MM.1S (cell line): ENCODE data around the gene ZC3H7B.

Experiments
- DNase-seq: peaks from one replicate; pipeline ENCODE4 v3.0.0-alpha.2; 2015
- H2AFZ ChIP-seq: fragments of 300-600 bp; sonication (generic); 2 replicates; pipeline ENCODE4 v1.6.0; 2016; ENCODE audit warnings: antibody characterized with exemption, low read length
- H3F3A ChIP-seq: fragments of 300-600 bp; sonication (generic); 2 replicates; pipeline ENCODE4 v1.6.1; 2016; ENCODE audit warnings: mild to moderate bottlenecking, antibody characterized with exemption, low read length, moderate library complexity, mixed read lengths; ENCODE audit not compliant: insufficient read depth
- H3K27ac ChIP-seq: fragments of 300-600 bp; sonication (generic); 2 replicates; pipeline ENCODE4 v1.5.1; 2016; ENCODE audit warnings: mild to moderate bottlenecking, low read length
- H3K27me3 ChIP-seq: fragments of 300-600 bp; sonication (generic); replicated peaks from 2 replicates; pipeline ENCODE4 v1.6.0; 2016; ENCODE audit warnings: low read length; ENCODE audit not compliant: insufficient read depth
- H3K36me3 ChIP-seq: fragments of 300-600 bp; sonication (generic); replicated peaks from 2 replicates; pipeline ENCODE4 v1.6.1; 2016; ENCODE audit warnings: mild to moderate bottlenecking, low read length, mixed read lengths; ENCODE audit not compliant: insufficient read depth
- H3K4me1 ChIP-seq: fragments of 300-600 bp; sonication (generic); 2 replicates; pipeline ENCODE4 v1.6.1; 2016; ENCODE audit warnings: low read length, mixed read lengths
- H3K4me2 ChIP-seq: fragments of 300-600 bp; sonication (generic); 2 replicates; pipeline ENCODE4 v1.6.0; 2016; ENCODE audit warnings: low read depth, low read length
- H3K4me3 ChIP-seq: fragments of 300-600 bp; sonication (generic); 2 replicates; pipeline ENCODE4 v1.5.1; 2016; ENCODE audit warnings: low read length, mixed read lengths
- H3K79me2 ChIP-seq: fragments of 300-600 bp; sonication (generic); 2 replicates; pipeline ENCODE4 v1.6.1; 2016; ENCODE audit warnings: mixed run types, low read length, mixed read lengths
- H3K9ac ChIP-seq: fragments of 300-600 bp; sonication (generic); 2 replicates; pipeline ENCODE4 v1.6.1; 2016; ENCODE audit warnings: low read length, mixed read lengths
- H3K9me2 ChIP-seq: fragments of 300-600 bp; sonication (generic); replicated peaks from 2 replicates; pipeline ENCODE4 v1.6.1; 2016; ENCODE audit warnings: mild to moderate bottlenecking, low read length, mixed read lengths; ENCODE audit not compliant: insufficient read depth
- H3K9me3 ChIP-seq: fragments of 300-600 bp; sonication (generic); replicated peaks from 2 replicates; pipeline ENCODE4 v1.6.1; 2016; ENCODE audit warnings: mild to moderate bottlenecking, low read length, mixed read lengths; ENCODE audit not compliant: insufficient read depth
- H4K20me1 ChIP-seq: fragments of 300-600 bp; sonication (generic); 2 replicates; pipeline ENCODE4 v1.6.1; 2016; ENCODE audit warnings: mild to moderate bottlenecking, low read length, moderate library complexity, mixed read lengths; ENCODE audit not compliant: insufficient read depth
- CTCF ChIP-seq: fragments of 300-600 bp; sonication (generic); IDR thresholded peaks from 2 replicates; pipeline ENCODE4 v1.5.1; 2016; ENCODE audit warnings: antibody characterized with exemption, low read length, mixed read lengths
- EZH2 ChIP-seq: fragments of 300-600 bp; sonication (generic); optimal IDR thresholded peaks from 2 replicates; pipeline ENCODE3; 2017; ENCODE audit warnings: low read depth, mild to moderate bottlenecking, antibody characterized with exemption, low read length, mixed read lengths
- EZH2phosphoT487 ChIP-seq: fragments of 300-600 bp; sonication (generic); IDR thresholded peaks from 2 replicates; pipeline ENCODE4 v1.6.1; 2018; ENCODE audit warnings: antibody characterized with exemption, low read length

ZC3H7B gene

GRCh38 chr22:41403532-41404318 is 102.4 kb downstream of the ZC3H7B start:
- TF ChIP-seq CTCF (peak; percentile 97), EZH2 (no peak), EZH2phosphoT487 (no peak)
- Histone ChIP-seq H3K4me3 (0 out of 2 replicates have a peak overlapping the region, but pooled peaks have one; percentile 23), H3K4me1 (0 out of 2 replicates have a peak, but pooled peaks cover 2% of the 10 kb centered on the region), H3K9me2 (no peaks in the 10 kb centered on the region), H3K36me3 (no peaks in the 10 kb centered on the region), H3F3A (no peaks in the 10 kb centered on the region), H4K20me1 (no peaks in the 10 kb centered on the region), H3K79me2 (no peaks in the 10 kb centered on the region), H3K9ac (no peak overlapping the region), H3K27ac (no peak overlapping the region), H3K27me3 (no peaks in the 10 kb centered on the region), H3K4me2 (peak overlapping the region; percentile 67; the same call in 1 of the 2 replicates), H2AFZ (peak overlapping the region; percentile 69), H3K9me3 (no peaks in the 10 kb centered on the region)
- DNase-seq, result peak; percentile 93

- no peaks in the 10 kb centered on the region for H3K9me2 ChIP-seq
- H3K27me3 ChIP-seq, result no peaks in the 10 kb centered on the region
- H3K4me3 ChIP-seq, result no peak overlapping the region
- H3K79me2 ChIP-seq, result no peaks in the 10 kb centered on the region
- H3K9ac ChIP-seq, result no peak overlapping the region
- H3F3A ChIP-seq, result 0 out of 2 replicates have a peak, but pooled peaks cover 3% of the 10 kb centered on the region
- TF ChIP-seq EZH2phosphoT487, result no peak
- no peak for TF ChIP-seq EZH2
- no peak for TF ChIP-seq CTCF
- H2AFZ ChIP-seq, result no peak overlapping the region
- no peak overlapping the region for H3K27ac ChIP-seq
- H4K20me1 ChIP-seq, result no peaks in the 10 kb centered on the region
- H3K4me1 ChIP-seq, result 0 out of 2 replicates have a peak, but pooled peaks cover 2% of the 10 kb centered on the region
- H3K9me3 ChIP-seq, result no peaks in the 10 kb centered on the region
- DNase-seq, result no peak
- H3K36me3 ChIP-seq, result no peaks in the 10 kb centered on the region
- H3K4me2 ChIP-seq, result no peak overlapping the region
These were observed 104.3 kb downstream of the ZC3H7B start for GRCh38 chr22:41405588-41405987.

GRCh38 chr22:41406410-41406809 is 105.1 kb downstream of the ZC3H7B start:
- no peaks in the 10 kb centered on the region for H3K79me2 ChIP-seq
- 0 out of 2 replicates have a peak, but pooled peaks cover 3% of the 10 kb centered on the region for H3F3A ChIP-seq
- H3K36me3 ChIP-seq, result no peaks in the 10 kb centered on the region
- H2AFZ ChIP-seq, result no peak overlapping the region
- no peaks in the 10 kb centered on the region for H4K20me1 ChIP-seq
- DNase-seq, result no peak
- H3K27ac ChIP-seq, result no peak overlapping the region
- H3K9me3 ChIP-seq, result no peaks in the 10 kb centered on the region
- H3K4me3 ChIP-seq, result no peak overlapping the region
- no peaks in the 10 kb centered on the region for H3K9me2 ChIP-seq
- no peak overlapping the region for H3K4me2 ChIP-seq
- no peak overlapping the region for H3K9ac ChIP-seq
- 0 out of 2 replicates have a peak, but pooled peaks cover 2% of the 10 kb centered on the region for H3K4me1 ChIP-seq
- no peak for TF ChIP-seq CTCF
- no peak for TF ChIP-seq EZH2
- TF ChIP-seq EZH2phosphoT487, result no peak
- H3K27me3 ChIP-seq, result no peaks in the 10 kb centered on the region
